IPS DF 19.7 (cell line): Measurements from ENCODE around the gene TBC1D19.
"Not testable (repeated sequence)": the region's sequence is repeated elsewhere in the genome, so short reads cannot be mapped to it uniquely, and the experiment has no call there.

ENCODE experiments used
- DNase-seq: peaks from one replicate; pipeline ENCODE4 v3.0.0-alpha.2; 2013; ENCODE audit warnings: low read depth, low spot score

The TBC1D19 gene, protein sequence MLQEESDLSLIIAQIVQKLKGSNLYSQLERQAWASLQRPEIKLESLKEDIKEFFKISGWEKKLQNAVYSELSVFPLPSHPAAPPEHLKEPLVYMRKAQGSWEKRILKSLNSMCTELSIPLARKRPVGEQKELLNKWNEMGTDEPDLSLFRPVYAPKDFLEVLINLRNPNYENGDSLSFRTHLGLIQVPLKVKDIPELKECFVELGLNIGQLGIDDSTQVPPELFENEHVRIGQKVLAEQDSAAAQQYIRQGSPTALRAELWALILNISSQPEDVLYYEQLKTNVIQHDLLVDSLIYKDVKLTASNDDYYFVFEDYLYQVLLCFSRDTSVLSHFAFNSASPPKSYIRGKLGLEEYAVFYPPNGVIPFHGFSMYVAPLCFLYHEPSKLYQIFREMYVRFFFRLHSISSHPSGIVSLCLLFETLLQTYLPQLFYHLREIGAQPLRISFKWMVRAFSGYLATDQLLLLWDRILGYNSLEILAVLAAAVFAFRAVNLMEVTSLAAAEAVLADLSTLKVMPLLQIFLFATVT

DNA sequence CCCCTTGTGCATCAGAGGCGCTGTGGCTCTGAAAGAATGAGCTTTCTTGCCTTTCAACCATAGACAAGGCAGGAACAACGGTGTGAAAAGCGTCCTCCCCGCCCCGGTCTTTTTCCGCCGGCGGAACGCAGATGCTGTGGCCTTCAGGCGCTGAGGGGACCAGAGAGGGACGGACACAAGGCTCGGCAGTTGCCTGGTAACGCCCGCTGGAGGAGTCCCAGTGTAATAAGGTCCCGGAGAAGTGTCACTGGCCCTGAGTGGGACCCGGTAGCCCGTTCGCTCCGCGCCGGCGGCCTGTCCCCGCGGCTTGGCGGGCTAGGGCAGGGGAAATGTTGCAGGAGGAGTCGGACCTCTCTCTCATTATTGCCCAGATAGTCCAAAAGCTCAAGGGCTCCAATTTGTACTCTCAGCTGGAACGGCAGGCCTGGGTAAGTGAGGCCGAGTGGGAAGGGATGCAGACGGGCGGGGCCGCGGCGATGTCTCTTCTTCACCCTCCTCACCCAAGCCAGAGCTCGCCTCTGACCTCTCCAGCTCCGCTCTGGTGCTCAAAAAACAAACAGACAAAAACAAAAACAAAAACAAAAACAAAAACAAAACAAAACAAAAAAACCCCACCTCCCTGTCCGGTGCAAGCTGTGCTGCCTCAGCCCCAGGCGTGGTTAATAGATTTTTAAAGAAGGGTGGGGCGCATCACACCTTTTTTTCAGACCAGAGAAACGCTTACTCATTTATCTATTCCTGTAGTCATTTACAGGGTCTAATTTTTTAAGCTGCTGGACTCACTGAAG is at the start of gene TBC1D19:
Gene TBC1D19, plus strand, starts transcription at position 220 of the 788 bp plus-strand sequence. Its CDS starts 110 bp downstream, at position 330.
- DNase-seq = peak; percentile 54

DNA sequence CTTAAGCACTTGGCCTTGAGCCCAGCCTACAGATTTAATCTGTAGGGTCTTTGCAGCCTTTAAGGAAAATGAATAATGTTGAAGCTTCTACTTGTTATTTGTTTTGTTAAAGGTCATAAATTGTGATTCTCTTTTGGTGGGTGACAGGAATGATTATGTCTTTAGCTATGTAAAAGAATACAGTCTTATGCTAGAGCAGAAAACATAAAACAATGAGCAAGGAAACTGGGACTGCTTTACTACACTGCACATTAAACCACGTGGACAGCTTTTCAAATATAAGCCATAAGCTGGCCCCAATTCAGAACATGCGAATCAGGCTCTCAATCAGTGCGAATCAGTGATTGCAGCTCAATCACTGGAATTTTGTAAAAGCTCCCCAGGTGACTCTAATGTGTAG is 40.9 kb upstream of the TBC1D19 start:
- no peak for DNase-seq

DNA sequence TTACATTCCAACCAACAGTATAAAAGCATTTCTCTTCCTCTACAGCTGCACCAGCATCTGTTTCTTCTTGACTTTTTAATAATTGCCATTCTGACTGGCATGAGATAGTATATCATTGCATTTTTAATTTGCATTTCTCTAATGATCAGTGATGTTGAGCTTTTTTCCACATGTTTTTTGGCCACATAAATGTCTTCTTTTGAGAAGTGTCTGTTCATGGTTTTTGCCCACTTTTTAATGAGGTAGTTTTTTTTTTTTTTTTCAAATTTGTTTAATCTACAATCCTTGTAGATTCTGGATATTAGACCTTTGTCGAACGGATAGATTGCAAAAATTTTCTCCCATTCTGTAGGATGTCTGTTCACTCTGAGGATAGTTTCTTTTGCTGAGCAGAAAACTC is 39.5 kb upstream of the TBC1D19 start:
- DNase-seq = no peak

DNA sequence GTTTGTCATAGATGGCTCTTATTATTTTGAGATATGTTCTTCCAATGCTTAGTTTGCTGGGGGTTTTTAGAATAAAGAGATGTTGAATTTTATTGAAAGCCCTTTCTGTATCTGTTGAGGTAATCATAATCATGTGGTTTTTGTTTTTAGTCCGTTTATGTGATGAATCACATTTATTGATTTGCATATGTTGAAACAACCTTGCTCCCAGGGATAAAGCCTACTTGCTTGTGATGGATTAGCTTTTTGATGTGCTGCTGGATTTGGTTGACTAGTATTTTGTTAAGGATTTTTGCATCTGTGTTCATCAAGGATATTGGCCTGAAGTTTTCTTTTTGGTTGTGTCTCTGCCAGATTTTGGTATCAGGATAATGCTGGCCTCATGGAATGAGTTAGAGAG is 35.5 kb upstream of the TBC1D19 start:
- DNase-seq = not testable (repeated sequence)

DNA sequence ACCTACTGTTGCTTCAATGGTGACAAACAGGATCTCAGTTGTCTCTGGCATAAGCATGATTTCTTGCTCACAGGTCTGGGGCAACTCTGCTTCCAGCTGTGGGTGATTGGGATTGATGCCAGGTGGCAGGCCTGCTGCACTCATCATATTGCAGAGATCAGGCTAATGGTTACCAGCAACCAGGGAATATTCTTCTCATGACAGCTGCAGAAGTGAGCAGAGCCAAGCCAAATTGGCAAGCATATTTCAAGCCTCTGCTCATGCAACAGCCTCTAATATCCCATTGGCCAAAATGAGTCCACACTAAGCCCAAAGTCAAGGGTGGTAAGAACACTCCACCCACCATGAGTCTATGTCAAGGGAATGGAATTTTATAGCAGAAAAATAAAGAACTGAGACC is 26.7 kb upstream of the TBC1D19 start:
- DNase-seq = no peak

DNA sequence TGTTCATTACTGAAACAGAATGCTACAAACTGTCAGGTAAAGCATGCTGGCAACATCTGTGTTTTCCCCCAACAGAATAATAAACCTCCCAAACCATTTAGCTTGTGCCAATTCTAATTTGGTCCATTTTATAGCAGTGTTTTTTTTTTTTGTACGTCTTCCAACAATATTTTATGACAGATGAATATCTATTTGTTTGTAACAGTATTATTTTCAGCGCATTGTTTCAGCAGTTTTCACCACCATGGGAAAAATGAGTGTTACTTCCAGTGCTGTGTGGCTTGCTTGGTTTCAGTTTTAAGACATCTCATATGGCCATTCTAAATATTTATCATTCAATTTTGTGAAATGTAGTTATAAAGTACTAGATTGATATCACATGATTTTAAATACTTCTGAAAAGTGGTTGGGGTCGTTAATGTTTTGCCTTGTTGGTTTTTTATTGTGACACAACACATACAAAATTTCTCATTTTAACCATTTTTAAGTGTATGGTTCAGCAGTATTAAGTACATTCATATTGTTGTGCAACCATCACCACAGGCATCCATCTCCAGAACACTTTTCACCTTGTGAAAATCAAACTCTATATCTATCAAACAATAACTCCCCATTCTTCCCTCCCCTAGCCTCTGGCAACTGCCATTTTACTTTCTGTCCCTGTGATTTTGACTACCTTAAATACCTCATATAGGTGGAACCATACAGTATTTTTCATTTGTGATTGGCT is 25.6 kb upstream of the TBC1D19 start:
- no peak for DNase-seq

DNA sequence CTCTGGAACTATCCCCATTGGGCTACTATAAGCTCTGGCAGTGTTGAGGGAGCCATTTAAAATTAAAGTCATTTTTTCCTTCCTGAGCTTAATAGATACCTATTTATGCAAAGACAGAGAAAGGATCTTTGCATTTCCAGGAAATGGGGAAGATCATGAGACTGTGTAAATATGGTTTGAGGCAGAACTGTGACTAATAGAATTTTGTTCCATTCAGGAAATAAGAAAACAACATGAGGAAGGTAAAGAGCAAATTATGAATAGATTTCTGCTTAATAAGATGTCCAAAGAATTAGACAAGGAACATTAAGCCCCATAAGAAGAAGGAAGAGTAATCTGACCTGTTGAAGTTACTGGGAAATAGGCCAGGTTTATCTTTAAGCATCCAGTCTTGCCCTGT is 17.8 kb upstream of the TBC1D19 start:
- no peak for DNase-seq

DNA sequence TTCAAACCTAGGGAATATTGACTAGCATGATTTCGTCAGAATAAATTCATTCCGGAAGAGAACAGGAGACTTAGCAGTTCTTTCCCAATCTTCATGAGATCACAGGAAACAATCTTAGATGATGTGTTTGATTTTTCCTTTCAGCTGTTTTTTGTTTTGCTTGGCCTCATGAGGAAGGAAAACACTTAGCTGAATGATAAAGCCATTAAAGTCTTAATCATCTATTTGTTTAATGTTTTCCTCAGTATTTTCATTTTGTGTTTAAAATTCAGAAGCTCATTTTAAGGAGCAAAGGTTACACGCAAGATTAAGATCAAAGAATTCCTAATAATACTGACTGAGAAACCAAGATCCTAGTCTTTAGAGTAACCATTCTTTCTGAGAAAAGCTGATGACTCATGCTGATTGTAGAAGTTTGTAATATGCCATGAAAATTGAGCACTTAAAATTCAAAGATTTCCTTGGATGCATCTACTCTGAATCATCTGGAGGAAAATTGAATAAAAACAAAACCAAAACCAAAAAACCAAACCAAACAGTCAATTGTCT is 15.4 kb upstream of the TBC1D19 start:
- DNase-seq = no peak

DNA sequence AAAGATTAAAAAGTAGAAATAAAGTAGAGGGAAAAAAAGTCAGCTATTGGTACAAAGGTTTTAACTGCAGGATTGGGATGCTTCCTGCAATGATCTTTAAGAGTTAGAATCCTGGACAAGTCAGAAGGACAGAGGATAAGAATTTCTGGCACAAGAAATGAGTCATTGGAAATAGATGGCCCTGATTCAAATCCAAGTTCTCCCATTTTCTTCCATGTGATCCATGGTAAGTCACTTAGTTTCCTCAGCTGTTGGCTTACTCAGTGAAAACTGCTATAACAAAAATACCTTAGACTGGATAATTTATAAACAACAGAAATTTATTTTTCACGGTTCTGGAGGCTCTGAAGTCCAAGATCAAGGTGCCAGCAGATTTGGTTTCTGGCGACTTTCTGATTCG is 13.3 kb upstream of the TBC1D19 start:
- DNase-seq = no peak

DNA sequence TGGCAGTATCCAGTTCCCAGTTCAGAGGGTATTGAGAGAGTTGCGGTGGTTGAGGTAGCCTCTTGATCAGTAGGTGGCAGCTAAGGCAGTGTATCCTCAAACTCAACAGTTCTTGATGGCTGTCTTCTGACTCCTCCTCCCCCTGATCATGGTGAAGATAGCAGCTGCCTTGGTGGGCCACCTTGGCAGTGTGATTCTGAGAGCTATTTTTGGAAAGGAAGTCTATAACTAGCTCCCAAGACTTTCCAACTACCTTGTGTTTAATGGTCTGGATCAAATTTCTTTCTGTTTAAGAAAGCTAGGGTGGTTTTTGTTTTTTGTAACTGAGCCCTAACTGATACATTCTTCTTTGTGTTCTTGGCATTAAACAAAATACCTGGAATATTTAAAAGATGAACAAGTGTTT is 10.5 kb upstream of the TBC1D19 start:
- no peak for DNase-seq

DNA sequence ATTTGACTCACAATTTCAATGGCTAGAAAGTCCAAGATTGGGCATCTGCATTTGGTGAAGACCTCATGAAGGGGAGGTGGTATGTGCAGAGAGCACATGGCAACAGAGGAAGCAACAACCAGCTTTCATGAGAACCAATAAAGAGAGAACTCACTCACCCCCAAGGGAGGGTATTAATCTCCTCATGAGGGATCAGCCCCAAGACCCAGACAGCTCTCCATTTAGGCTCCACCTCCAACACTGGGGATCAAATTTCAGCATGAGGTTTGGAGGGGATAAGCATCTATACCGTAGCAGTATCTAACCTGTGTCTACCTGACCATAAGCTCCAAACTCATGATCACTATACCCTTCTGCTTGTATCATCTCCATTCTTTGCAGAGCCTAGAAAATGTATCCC is 9.3 kb upstream of the TBC1D19 start:
- DNase-seq = no peak

DNA sequence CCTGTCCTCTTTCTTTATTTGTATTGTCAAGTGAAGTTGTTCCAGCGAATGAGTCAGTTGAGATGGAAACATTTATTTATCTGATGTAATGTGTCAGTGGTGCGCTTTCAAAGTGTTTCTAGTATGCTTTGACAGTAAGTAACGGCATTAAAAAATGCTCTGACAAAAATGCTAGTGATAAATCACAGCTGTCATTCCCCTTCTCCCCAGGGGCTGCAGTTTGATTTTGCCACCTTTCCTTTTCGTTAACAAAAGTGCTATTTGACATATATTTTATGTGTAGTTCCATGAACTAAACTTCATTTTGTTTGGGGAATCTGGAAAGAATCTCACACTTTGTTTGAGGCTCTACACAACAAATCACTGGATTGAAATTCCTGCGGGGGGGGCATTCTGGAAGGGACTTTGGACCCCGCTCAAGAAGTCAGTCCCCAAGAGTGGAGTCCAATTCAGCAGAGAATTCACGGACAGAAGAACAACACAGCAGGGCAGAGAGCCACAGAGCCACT is 7.6 kb upstream of the TBC1D19 start:
- DNase-seq = no peak

DNA sequence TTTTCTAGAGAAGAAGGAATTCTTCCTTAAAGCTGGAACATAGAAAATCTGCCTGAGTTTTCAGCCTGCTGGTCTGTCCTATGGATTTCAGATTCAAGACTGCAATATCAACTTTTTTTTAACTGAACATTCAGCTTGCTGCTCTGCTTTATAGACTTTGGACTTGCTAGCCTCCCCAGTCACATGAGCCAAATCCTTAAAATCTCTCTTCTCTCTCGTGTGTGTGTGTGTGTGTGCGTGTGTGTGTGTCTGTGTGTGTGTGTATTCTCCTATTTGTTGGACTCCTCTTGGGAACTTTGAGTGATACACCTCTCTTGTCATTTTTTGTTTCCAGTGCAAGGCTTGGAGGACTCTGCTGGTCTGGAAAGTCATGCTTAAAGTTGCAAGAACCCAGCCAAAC is 6.8 kb upstream of the TBC1D19 start:
- no peak for DNase-seq

DNA sequence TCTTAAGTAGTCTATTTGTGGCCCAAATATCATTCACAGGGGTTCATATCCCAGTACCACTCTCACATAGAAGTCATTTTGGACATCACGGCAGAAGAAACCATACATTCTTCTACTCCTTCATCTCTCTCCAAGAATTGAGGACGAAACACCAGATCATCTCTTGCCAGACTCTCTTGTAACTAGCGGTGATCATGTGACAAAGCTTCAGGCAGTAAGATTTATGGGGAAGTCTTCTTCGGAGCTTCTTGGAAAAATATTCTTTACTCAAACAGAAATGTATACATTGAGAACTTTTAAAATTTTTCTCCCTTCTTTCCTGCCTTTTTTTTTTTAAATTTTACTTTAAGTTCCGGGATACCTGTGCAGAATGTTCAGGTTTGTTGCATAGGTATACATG is 4.7 kb upstream of the TBC1D19 start:
- DNase-seq = no peak

DNA sequence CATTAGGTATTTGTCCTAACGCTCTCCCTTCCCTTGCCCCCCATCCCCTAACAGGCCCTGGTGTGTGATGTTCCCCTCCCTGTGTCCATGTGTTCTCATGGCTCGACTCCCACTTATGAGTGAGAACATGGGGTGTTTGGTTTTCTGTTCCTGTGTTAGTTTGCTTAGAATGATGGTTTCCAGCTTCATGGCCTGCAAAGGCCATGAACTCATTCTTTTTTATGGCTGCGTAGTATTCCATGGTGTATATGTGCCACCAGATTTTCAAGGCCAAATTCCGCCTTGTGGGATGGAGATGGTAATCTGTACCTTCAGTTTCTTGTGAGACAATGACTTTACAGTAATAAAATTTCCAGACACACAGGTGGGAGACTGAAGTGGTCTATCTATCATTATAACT is 2.5 kb upstream of the TBC1D19 start:
- DNase-seq = not testable (repeated sequence)

DNA sequence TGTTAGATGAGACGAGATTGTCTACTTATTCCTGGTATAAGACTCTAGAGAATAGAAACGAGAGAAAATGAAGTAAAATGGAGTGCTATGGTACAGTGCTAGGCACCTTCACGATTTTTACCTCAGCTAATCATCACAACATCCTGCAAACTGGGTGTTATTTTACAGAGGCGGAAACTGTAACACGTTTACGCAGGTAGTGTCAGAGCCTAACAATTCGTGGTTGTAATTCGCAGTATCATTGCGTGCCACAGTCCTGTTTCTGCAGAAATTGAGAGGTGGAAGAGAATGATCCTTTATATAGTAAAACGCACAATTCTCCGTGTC is 383 bp upstream of the TBC1D19 start:
- no peak for DNase-seq

DNA sequence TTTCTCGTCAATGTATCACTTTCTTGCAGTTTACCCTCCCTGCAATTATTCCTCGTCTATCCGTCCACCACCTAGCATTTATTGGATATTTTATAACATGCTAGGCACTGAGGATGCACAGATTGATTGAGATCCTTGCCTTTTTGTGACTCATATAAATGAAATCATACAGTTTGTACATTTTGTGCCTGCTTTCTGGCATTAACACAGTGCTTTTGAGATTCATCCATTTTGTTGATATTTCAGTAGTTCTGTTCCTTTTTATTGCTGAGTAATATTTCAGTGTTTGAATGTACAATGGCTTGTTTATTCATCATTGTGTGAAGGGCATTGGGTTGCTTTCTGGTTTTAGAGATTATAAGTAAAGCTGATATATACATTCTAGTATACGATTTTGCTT is 841 bp downstream of the TBC1D19 start:
- no peak for DNase-seq

DNA sequence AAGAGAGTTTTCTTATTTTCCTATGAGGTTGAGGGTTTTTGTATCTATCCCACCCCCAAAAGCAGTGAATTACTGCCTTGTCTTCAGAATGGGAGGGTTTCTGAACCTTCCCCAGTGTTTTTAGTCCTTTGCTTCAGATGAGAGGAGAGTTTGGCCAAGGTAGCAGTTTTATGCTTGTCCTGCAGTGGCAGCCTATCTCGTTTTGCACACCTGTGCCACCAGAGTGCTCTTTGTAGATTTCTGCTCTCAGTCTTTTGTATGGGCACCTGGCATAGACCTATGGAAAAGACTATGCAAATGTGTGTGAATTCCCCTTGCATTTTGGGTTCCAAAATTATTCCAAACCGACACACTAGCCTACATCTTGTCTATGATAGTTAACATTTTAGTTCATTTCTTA is 5.8 kb downstream of the TBC1D19 start:
- no peak for DNase-seq

DNA sequence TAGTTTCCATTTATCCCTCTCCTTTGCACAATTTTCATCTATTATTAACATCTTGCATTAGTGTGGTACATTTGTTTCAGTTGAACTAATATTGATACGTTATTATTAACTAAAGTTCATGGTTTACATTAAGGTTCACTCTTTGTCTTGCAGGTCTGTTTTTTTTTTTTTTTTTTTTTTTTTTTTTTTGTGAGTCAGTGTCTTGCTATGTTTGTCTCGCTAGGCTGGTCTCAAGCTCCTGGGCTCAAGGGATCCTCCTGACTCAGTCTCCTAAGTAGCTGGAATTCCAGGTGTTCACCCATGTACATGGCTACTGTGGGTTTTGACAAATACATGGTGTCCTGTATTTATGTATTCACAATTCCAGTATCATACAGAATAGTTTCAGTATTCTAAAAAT is 6.8 kb downstream of the TBC1D19 start:
- no peak for DNase-seq

DNA sequence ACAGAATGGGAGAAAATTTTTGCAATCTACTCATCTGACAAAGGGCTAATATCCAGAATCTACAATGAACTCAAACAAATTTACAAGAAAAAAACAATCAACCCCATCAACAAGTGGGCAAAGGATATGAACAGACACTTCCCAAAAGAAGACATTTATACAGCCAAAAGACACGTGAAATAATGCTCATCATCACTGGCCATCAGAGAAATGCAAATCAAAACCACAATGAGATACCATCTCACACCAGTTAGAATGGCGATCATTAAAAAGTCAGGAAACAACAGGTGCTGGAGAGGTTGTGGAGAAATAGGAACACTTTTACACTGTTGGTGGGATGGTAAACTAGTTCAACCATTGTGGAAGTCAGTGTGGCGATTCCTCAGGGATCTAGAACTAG is 9.7 kb downstream of the TBC1D19 start:
- DNase-seq = not testable (repeated sequence)

DNA sequence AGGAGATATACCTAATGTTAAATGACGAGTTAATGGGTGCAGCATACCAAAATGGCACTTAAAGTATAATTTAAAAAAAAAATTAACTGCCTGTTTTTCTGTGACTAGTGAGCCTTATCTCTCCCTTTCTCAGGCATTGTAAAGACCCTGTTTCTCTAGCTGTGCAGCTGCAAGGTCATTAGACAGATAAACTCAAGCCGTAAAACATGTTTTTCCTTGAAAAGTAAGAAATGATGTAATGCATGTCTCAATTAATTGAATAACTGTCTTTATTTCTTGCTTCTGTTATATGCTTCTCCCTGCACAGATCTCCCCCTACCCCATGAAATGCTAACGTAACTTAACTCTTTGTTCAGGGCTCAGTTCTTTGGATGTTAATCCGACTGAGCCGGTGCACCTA is 10.5 kb downstream of the TBC1D19 start:
- no peak for DNase-seq

DNA sequence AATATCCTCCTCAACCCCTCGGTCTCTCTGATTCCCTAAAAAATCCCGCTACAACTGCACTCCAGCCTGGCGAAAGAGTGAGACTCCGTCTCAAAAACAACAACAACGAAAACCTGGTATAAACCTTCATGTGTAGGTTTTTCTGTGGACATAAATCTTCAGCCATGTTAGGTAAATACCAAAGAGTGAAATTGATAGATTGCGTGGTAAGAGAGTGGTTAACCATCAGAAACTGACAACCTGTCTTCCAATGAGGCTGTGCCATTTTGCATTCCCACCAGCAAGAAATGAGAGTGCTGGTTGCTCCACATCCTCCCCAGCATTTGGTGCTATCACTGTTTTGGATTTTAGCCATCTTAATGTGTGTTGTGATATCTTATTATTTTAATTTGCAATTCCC is 10.9 kb downstream of the TBC1D19 start:
- no peak for DNase-seq
